ENCODE results near the gene UBA5. TPM values are rescaled to one million over a fixed set of nuclear protein-coding genes. Genes with fewer than 3 reads are reported as not detected.
"Not testable (repeated sequence)": the region's sequence is repeated elsewhere in the genome, so short reads cannot be mapped to it uniquely, and the experiment has no call there.

UBA5 gene
- total RNA-seq, 3 donors from 2014 or later (not counting 1 experiment from before 2014, with no cell fraction given) = 37.8 to 51.0 (median 46.1) TPM

DNA sequence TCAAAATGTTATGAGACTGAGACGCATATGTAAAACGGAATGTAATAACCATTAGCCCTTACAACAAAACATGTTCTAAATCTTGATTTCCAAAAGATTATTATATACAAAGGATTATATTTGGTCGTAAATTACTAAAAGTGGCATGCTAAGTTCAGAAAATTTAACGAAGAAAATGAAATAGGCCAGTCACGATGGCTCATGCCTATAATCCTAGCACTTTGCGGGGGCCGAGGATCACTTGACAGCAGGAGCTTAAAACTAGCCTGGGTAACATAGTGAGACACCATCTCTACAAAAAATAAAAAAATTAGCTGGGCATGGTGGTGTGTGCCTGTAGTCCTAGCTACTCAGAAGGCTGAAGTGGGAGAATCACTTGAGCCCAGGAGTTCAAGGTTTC lies 29.5 kb upstream of the UBA5 start:
- 99% methylated on average over 5 of the region's 7 CpGs for WGBS (ENCODE audit: insufficient coverage)

DNA sequence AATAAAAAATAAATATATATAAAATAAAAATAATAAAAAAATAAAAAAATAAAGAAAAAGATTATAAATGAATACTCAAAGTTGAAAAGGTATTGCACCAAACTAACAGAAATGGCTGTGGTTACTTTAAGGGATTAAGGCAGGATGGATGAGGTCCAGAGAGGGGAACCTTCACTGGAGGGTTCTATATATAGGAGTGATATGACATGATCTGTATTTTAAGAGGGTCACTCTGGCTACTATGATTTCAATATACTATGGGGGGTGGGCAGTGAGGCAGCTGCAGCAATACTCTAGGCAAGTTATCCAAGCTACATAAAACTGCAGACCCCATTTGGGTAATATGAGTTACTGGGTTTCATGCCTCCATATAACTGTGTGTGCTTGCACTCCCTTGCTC lies 25.1 kb upstream of the UBA5 start:
- DNase-seq = no peak

More for the DNA sequence above, 29.5 kb upstream of the UBA5 start:
- Histone ChIP-seq H3K27ac (ENCODE audit: low read length) (no peak overlapping the region), H3K27me3 (ENCODE audit: control insufficient read depth, insufficient read depth, low read length) (no peaks in the 10 kb centered on the region), H3K4me3 (ENCODE audit: low read length) (no peak overlapping the region), H3K36me3 (ENCODE audit: control insufficient read depth, insufficient read depth, low read length) (peaks cover 22% of the 10 kb centered on the region), H3K4me1 (ENCODE audit: control insufficient read depth, insufficient read depth, low read length) (no peaks in the 10 kb centered on the region), H3K9me3 (ENCODE audit: control insufficient read depth, insufficient read depth, low read length) (no peaks in the 10 kb centered on the region)
- intact Hi-C loops (cut with micrococcal nuclease) = no loop called here
- no peak for ATAC-seq
- Mint-ChIP-seq H3K36me3 (peaks cover 11% of the 10 kb centered on the region), H3K27ac (no peak overlapping the region), H3K4me1 (no peaks in the 10 kb centered on the region), H3K27me3 (ENCODE audit: low read depth in 2 of 2) (no peaks in the 10 kb centered on the region), H3K9me3 (no peaks in the 10 kb centered on the region), H3K4me3 (no peak overlapping the region)
- TF ChIP-seq, protein P1, sequence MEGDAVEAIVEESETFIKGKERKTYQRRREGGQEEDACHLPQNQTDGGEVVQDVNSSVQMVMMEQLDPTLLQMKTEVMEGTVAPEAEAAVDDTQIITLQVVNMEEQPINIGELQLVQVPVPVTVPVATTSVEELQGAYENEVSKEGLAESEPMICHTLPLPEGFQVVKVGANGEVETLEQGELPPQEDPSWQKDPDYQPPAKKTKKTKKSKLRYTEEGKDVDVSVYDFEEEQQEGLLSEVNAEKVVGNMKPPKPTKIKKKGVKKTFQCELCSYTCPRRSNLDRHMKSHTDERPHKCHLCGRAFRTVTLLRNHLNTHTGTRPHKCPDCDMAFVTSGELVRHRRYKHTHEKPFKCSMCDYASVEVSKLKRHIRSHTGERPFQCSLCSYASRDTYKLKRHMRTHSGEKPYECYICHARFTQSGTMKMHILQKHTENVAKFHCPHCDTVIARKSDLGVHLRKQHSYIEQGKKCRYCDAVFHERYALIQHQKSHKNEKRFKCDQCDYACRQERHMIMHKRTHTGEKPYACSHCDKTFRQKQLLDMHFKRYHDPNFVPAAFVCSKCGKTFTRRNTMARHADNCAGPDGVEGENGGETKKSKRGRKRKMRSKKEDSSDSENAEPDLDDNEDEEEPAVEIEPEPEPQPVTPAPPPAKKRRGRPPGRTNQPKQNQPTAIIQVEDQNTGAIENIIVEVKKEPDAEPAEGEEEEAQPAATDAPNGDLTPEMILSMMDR (IDR thresholded peaks at IDR 0.05) = no peak
- no peak for DNase-seq

DNA sequence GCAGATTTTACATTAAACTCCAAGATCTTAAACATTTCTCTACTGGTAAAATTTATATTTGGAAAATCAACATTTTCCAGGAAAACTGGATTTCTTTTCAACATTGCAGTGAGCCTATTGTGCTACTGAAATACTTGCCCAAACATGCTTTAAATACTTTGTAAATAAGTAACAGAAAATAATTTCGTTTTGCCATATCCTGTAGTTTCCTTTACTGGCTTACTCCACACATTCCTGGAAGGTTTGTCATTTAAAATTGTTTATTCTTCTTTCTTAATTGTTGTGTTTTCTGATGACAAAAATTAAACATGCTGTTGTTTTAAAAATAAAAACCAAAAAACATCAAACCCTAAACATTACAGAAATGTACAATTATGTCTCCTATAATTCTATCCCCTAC lies 22.5 kb upstream of the UBA5 start:
- TF ChIP-seq, protein P1 (IDR thresholded peaks at IDR 0.05) = no peak
- Histone ChIP-seq H3K4me3 (ENCODE audit: low read length) (no peak overlapping the region), H3K9me3 (ENCODE audit: control insufficient read depth, insufficient read depth, low read length) (no peaks in the 10 kb centered on the region), H3K27me3 (ENCODE audit: control insufficient read depth, insufficient read depth, low read length) (no peaks in the 10 kb centered on the region), H3K4me1 (ENCODE audit: control insufficient read depth, insufficient read depth, low read length) (no peaks in the 10 kb centered on the region), H3K27ac (ENCODE audit: low read length) (no peak overlapping the region), H3K36me3 (ENCODE audit: control insufficient read depth, insufficient read depth, low read length) (peaks cover 23% of the 10 kb centered on the region)
- no CpG with 5 or more reads among the region's 1 CpG for WGBS (ENCODE audit: insufficient coverage)
- H3K27ac Mint-ChIP-seq = no peak overlapping the region
- no peaks in the 10 kb centered on the region for H3K9me3 Mint-ChIP-seq
- intact Hi-C loops (cut with micrococcal nuclease) = no loop called here
- DNase-seq (no peak), ATAC-seq (no peak)
- no peaks in the 10 kb centered on the region for H3K36me3 Mint-ChIP-seq
- H3K4me3 Mint-ChIP-seq = no peak overlapping the region
- no peaks in the 10 kb centered on the region for H3K4me1 Mint-ChIP-seq
- no peaks in the 10 kb centered on the region for H3K27me3 Mint-ChIP-seq (ENCODE audit: low read depth in 2 of 2)

More for the DNA sequence above, 25.1 kb upstream of the UBA5 start:
- no peak overlapping the region for H3K4me3 ChIP-seq (ENCODE audit: low read length)
- no peaks in the 10 kb centered on the region for H3K27me3 ChIP-seq (ENCODE audit: control insufficient read depth, insufficient read depth, low read length)
- H3K4me3 Mint-ChIP-seq = no peak overlapping the region
- H3K4me1 ChIP-seq (ENCODE audit: control insufficient read depth, insufficient read depth, low read length) = no peaks in the 10 kb centered on the region
- intact Hi-C loops (cut with micrococcal nuclease) = no loop called here
- TF ChIP-seq, protein P1 (IDR thresholded peaks at IDR 0.05) = no peak
- no peak for ATAC-seq
- H3K27ac ChIP-seq (ENCODE audit: low read length) = no peak overlapping the region
- no peaks in the 10 kb centered on the region for H3K27me3 Mint-ChIP-seq (ENCODE audit: low read depth in 2 of 2)
- H3K9me3 Mint-ChIP-seq = no peaks in the 10 kb centered on the region
- H3K36me3 Mint-ChIP-seq = no peaks in the 10 kb centered on the region
- no peaks in the 10 kb centered on the region for H3K4me1 Mint-ChIP-seq
- peaks cover 17% of the 10 kb centered on the region for H3K36me3 ChIP-seq (ENCODE audit: control insufficient read depth, insufficient read depth, low read length)
- H3K27ac Mint-ChIP-seq = no peak overlapping the region
- no peaks in the 10 kb centered on the region for H3K9me3 ChIP-seq (ENCODE audit: control insufficient read depth, insufficient read depth, low read length)

DNA sequence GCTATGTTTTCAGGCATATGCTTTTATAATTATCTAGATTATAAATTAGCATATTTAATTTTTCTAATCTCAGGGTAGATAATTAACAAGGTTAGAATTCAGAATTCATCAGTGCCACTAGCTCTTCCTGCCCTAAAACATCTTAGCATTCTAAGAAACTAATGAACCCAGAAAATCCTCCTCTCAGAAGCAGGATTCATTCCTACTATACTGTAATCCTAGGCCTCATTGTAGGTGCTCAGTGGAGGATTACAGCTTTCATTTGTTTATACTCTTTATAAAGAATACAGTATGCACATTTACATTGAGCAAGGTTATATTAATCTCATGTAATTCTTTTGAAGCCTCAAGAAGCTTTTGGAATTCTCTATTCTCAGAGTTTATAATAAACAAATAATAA lies 21.4 kb upstream of the UBA5 start:
- Histone ChIP-seq H3K9me3 (ENCODE audit: control insufficient read depth, insufficient read depth, low read length) (no peaks in the 10 kb centered on the region), H3K27ac (ENCODE audit: low read length) (no peak overlapping the region), H3K4me3 (ENCODE audit: low read length) (no peak overlapping the region), H3K4me1 (ENCODE audit: control insufficient read depth, insufficient read depth, low read length) (no peaks in the 10 kb centered on the region), H3K27me3 (ENCODE audit: control insufficient read depth, insufficient read depth, low read length) (no peaks in the 10 kb centered on the region), H3K36me3 (ENCODE audit: control insufficient read depth, insufficient read depth, low read length) (peaks cover 23% of the 10 kb centered on the region)
- Mint-ChIP-seq H3K27me3 (ENCODE audit: low read depth in 2 of 2) (no peaks in the 10 kb centered on the region), H3K36me3 (no peaks in the 10 kb centered on the region), H3K4me1 (peaks cover 0 to 4% of the 10 kb centered on the region in 2 donors), H3K27ac (no peak overlapping the region), H3K4me3 (no peak overlapping the region), H3K9me3 (no peaks in the 10 kb centered on the region)
- intact Hi-C loops (cut with micrococcal nuclease) = no loop called here
- ATAC-seq = no peak
- TF ChIP-seq, protein P1 (IDR thresholded peaks at IDR 0.05) = no peak
- DNase-seq = no peak

DNA sequence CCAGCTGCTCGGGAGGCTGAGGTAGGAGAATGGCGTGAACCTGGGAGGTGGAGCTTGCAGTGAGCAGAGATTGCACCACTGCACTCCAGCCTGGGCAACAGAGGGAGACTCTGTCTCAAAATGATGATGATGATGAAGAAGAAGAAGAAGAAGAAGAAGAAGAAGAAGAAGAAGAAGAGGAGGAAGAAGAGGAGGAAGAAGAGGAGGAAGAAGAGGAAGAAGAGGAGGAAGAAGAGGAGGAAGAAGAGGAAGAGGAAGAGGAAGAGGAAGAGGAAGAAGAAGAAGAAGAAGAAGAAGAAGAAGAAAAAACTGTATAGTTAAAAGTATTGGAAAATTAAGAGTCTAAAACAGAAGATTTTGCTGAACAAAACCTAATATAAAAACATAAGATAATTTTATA lies 18.7 kb upstream of the UBA5 start:
- intact Hi-C loops (cut with micrococcal nuclease); H3K36me3 Mint-ChIP-seq; H3K27me3 Mint-ChIP-seq (ENCODE audit: low read depth in 2 of 2); H3K4me3 Mint-ChIP-seq; DNase-seq; H3K9me3 ChIP-seq (ENCODE audit: control insufficient read depth, insufficient read depth, low read length); H3K27ac Mint-ChIP-seq; H3K27ac ChIP-seq (ENCODE audit: low read length); H3K27me3 ChIP-seq (ENCODE audit: control insufficient read depth, insufficient read depth, low read length); H3K4me1 ChIP-seq (ENCODE audit: control insufficient read depth, insufficient read depth, low read length); H3K4me3 ChIP-seq (ENCODE audit: low read length); H3K9me3 Mint-ChIP-seq; ATAC-seq; H3K4me1 Mint-ChIP-seq: not testable (repeated sequence)
- WGBS (ENCODE audit: insufficient coverage) = 95% methylated on average over 2 of the region's 2 CpGs
- peaks cover 23% of the 10 kb centered on the region for H3K36me3 ChIP-seq (ENCODE audit: control insufficient read depth, insufficient read depth, low read length)
